Stimulated activated CD8-positive, alpha-beta memory T cell treated with anti-CD3 and anti-CD28 coated beads, Interleukin-7, amount 100 ng/mL, for 48 hours (primary cell): ENCODE data around the gene CASTOR1.

ENCODE experiments used
- DNase-seq, 2 donors: peaks; one replicate each; pipeline ENCODE4 v3.0.0-alpha.2; 2020; ENCODE audit warnings: low read depth in 1 of 2; ENCODE audit errors: extremely low read depth in 1 of 2

Gene CASTOR1

DNA sequence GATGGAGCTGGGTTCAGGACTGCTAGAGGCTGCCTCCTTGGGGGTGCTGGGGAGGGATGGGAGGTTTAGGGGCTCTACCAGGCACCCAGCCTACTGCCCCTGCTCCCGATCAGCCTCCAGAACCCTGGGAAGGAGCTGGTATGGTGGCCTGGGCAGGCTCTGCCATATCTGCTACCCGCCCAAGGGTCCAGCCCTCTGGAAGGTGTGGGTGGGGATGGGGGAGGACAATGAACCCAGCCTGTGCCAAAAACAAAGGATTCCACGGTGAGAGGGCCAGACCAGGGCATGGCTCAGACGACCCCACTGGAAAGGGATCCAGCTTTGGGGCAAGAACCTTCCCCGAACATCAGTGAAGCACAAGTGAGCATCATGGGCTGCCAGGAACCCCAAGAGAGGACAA lies 3.0 kb downstream of the CASTOR1 start:
- no peak for DNase-seq

DNA sequence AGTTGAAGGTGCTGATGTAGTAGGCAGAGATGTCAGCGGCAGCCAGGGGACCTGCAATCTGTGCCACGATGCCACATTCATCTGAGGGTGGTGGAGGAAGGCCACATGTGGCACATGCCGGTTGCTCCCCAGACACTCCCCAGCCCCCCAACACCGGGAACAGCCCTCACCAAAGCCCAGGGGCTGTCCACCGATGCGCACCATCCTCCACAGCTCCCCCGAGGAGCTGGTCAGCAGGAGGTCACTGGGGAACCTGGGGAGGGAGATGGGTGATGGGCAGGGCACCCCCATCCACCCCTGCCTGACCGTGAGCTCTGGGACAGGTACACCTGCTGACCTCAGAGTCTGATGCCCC lies 3.5 kb downstream of the CASTOR1 start:
- no peak for DNase-seq

DNA sequence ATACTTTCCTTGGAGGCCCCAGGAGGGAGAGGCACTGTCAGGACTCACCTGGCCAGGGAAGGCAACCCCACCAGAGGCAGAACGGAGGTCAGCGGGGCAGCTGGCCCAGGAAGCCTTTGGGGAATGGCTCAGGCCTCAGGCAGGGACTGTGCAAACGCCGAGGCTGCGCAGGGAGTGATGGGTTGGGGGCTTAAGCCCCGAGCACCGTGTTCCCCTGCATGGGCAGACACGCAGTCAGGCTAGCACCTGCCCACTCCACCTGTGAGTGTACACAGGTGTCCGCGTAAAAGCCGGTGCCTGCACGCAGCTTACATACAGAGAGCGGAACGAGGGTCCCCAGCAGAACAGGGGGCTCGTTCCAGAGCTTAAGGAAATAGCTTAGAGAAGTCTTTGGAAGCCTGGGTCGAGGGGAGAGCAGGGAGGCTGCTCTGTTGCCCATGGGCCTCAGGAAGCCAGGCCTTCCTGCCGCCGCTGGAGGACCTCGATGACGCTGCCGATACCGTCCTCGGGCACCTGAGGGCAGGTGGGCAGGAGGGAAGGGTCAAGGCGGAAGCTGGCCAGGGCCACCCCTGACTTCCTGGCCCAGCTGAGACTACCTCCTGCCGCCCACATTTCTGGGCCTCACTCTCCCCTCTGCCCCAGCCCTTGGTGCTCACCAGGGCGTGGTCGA lies 4.0 kb downstream of the CASTOR1 start:
- no peak for DNase-seq

DNA sequence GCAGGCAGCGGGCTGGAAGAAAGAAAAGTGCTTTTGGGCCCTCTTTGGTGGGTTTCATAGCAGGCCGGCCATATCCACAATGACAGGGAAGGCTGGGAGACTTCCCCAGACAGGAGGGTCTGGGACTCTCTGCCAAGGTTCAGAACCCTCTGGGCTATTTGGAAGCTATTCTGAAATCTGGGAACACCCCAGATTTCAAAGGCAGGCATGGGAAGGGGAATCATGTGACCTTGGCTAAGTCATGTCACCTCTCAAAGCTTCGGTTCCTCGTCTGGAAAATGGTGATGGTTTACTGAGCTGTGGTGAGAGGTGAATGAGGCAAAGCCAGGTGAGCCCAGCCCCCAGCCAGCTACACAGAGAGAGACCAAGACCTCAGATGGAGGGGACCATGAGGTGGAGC lies 4.6 kb downstream of the CASTOR1 start:
- no peak for DNase-seq

DNA sequence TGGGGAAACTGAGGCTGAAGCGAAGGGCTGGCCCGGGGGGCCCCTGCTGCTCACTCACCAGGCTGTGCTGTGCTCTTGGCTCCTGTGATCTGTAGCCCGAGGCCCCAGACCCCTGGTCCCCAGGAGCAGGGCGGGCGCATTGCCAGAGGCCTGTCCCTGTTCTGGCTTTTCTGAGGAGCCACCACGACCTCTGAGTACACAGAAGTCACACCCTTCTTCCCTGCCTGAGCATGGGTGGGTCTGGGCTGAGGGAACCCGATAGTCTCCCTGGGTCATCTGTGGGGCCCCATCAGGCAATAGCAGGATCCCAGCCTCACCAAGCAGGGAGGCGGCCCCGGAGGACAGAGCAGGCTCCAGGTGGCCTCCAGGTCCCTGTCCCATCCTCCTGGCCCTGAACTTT lies 5.1 kb downstream of the CASTOR1 start:
- DNase-seq: no peak

DNA sequence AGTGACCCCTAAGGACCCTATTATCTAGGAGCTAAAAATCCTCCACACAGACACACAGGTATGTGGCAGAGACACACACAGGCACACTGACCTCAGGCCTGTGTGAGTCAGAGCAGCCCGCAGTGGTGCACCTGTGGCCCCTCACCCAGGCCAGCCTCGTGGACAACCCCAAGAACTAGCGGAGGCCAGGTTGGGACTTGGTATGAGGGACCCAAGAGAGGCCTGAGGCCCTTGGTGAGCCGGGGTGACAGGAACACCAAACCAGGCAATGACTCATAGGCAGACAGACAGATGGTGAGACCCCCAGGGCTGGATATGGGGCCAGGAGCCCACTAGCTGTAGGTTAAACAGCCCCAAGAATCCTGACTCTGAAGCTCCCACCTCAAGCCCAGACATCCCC lies 6.0 kb downstream of the CASTOR1 start:
- no peak for DNase-seq

DNA sequence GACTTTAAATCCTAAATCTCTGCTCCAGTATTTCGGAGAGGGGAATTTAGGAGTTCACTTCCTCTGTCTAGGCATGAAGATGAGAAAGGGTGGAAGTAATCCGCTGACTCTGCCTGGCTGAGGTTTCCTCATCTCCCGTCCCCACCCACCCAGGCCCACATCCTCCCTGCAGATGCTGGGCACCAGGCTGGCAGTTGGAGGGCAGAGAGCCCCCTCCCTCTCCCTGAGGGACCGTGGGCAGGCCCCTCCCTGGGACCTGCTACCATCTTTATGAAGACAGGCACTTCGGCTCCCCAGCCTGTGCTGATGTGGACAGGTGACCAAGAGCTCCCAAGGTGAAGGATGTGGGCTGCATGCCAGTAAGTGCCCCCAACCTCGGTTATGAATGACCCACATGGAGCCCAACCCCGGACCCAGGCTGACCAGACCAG lies 6.7 kb downstream of the CASTOR1 start:
- no peak for DNase-seq

DNA sequence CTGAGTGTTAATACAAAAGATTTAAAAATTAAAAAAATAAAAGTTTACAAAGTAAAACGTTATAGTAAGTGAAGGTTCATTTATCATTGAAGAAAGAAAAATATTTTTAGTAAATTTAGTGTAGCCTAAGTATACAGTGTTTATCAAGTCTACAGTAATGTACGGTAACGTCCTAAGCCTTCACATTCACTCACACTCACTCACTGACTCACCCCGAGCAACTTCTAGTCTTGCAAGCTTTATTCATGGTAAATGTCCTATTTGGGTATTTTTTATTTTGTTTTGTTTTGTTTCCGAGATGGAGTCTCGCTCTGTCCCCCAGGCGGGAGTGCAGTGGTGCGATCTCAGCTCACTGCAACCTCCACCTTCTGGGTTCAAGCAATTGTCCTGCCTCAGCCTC lies 8.8 kb downstream of the CASTOR1 start:
- no peak for DNase-seq

DNA sequence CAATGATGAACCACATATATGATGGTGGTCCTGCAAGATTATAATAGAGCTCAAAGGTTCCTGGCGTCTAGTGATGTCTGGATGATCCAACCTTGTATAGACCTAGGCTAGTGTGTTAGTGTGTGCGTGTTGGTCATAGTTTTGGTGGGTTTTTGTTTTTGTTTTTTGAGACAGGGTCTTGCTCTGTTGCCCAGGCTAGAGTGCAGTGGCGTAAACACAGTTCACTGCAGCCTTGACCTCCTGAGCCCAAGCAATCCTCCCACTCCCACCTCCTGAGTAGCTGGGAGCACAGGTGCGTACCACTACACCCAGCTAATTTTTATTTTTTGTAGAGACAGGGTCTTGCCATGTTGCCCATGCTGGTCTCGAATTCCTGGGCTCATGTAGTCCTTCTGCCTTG lies 9.4 kb downstream of the CASTOR1 start:
- DNase-seq: no peak

DNA sequence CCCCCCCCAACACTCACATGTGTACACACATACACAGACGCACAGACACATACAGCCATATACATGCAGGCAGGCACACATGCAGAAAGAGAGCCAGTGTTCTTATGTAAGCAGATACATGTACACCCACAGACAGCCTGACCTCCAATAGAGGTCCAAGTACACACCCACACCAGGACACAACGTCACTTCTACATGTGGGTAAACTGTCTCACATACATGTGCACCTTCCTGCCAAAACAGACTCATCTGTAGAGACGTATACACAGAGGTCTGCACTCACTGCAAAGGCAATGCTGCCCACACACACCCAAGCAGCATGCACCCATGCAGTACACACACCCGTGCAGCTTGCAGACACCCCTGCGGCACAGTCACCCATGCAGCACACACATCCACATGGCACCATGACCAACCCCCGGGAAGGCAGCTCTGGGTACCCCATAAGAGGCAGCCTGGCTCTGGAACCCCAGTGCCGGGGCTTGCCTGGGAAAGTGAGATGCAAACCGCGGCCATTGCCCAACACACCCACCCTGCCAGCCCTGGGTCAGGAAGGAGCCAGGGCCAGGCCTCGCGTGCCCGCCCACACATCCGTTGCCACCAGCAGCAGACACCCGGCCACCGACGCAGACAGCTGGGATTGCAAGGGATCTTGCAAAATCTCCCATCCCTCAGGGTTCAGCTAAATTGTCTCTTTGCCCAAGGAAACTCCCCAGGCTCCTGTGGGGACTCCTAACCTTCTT lies 10.1 kb downstream of the CASTOR1 start:
- no peak for DNase-seq

DNA sequence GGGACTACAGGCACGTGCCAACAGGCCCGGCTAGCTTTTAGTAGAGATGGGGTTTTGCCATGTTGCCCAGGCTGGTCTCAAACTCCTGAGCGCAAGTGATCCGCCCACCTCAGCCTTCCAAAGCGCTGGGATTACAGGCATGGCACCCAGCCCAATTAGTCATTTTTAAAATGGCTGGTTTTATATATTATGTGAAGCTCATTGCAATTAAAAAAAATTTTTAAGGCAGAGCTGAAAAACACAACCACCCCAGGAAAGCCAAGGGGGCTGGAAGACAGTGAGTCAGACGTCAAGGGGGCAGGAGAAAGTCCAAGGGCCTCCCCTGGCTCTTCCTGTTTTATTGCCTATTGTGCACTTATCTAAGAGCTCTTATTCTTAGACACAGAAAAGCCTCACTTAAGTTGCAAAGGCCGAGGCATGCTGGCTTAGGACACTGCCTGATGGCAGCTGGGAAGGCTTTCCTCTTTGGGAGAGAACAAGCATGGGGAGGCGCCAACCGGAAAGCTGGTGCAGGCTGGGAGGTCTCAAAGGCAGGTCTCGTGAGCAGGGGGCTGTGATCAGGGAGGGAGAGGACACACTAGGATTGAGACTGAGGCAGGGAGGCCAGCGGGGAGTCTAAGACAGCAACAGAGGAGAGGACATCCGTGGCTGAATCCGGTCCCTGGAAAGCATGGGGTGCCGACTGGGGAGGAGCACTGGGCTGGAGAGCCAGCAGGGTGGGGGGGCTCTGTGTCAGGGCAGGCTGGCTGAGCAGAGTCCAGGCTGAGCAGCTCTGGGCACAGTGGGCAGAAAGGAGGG lies 11.6 kb downstream of the CASTOR1 start:
- DNase-seq: no peak

DNA sequence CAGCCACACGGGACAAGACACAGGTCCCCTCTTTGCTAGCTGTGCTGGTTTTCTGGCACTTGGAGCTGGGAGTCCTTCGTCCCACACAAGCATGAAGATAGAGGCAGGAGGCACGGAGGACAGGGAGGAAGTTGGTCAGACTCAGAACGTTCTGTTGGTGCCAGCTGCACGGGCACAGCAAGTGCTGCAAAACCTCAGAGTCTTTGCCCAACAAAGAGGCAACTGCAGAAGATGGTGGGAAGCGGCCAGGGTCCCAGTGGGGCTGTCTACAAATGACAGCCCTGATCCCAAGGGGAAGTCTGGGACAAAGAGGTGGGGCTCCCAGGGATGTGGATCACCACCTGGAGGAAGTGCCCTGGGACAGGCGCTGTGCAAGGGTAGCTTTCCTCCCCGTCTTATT lies 13.3 kb downstream of the CASTOR1 start:
- no peak for DNase-seq

DNA sequence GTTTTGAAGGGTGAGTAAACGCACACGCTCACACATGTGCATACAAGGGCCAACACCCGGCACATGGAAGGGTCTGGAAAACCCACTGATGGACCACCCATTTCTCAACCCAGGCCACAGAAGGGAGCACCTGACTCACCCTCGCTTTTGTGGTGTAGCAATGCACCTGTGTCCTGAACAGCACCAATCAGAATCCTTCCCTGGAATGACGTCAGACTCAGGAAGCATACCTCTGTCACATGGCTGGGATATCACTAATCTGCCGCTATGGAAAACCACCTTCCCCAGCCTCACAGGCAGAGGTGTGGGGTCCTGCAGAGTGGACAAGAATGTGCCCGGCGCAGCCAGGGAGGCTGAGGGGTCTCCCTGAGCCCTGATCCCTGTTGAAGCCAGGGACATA lies 13.7 kb downstream of the CASTOR1 start:
- DNase-seq: no peak

DNA sequence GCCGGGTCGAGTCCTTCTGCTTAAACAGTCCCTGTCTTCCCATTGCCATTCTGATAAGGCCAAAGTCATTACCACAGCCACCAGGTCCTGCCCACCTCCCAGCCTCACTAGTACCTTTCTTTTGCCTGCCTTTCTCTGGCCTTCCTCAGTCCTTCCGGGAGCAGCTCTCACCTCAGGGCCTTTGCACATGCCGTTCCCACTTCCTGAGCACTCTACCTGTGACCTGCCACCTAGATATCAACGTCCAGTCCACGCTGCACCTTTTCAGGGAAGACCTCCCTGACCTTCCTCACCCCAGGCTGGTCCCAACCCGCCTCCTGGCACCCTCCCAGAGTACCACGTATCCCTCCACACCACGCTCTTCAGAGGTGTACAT lies 14.9 kb downstream of the CASTOR1 start:
- no peak for DNase-seq

DNA sequence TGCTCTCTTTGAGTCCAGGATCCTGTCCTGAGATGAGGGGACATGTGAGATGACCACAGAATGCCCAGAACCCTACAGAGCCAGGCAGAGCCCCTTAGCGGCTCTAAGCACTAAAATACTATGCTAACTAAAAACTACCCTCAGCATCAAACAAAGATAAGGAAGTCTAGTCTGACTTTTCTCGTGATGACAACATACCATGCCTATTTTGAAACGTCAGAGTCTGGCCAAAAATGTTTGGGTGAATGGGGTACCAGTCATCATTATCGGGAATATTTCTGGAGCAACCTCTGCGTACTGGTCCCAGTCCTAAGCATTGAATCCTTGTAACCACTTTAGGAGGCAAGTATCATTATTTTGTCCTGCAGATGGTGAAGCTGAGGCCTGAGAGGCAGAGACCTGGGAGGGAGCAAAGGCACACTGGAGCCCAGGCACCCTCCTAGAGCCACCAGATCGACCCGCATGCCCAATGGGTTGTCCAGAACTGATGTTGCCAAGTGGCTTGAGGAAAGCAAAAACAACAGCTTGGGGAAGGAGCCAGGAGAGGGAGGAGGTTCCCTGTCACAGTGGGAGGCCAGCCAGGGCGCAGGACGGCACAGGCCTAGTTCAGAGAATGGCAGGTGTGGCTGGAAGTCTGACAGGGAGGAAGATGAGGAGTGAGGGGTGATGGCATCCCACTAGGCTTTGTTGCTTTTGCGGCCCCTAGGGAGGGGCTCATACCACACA lies 15.4 kb downstream of the CASTOR1 start:
- DNase-seq: no peak

DNA sequence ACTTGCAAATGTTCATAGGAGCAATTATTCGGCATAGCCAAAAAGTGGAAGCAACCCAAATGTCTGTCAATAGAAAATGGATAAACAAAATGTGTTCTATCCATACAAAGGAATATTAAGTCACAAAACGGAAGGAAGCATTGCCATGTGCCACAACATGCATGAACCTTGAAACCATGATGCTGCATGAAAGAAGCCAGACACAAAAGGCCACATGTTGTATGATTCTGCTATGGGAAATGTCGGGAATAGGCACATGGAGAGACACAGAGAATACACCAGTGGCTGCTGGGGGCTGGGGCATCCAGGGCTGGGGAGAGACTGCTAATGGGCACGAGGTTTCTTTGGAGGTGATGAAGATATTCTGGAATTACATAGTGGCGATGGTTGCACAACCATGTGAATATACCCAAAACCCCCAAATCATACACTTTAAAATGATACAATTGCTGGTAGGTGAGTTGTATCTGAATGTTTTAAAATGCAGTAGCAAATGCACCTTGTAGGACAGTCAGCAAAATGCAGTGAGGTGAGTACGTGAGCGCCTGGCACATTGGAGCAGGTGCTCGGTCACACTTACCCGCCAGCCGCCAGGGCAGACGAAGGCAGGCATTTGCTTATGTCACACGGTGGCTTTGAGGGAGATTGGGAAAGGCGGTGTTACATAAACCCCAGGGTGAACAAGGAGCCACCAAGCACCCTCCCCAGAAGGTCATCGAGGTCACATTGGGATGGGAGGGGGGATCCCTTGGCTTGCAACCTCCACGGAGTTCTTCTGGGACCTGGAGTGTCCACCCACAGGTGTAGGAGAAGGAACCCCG lies 16.3 kb downstream of the CASTOR1 start:
- no peak for DNase-seq

DNA sequence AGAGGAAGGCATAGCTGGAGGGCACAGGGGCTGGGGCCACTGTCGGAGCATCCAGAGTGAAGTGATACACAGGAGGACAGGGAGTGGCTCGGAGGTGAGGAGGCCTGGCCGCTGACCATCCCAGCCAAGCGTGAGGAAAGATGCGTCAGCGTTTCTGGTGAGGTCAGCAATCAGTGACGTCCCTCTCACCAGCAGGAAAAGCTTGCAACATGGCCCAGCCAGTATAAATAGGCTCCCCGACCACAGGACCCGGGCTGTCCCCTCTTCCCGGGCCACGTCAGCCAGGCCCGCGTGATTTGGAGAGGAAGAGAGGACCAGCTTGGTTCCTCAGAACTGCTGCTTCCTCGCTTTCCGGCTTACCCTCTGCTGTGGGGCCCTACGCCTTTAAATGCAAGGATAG lies 18.5 kb downstream of the CASTOR1 start:
- no peak for DNase-seq

DNA sequence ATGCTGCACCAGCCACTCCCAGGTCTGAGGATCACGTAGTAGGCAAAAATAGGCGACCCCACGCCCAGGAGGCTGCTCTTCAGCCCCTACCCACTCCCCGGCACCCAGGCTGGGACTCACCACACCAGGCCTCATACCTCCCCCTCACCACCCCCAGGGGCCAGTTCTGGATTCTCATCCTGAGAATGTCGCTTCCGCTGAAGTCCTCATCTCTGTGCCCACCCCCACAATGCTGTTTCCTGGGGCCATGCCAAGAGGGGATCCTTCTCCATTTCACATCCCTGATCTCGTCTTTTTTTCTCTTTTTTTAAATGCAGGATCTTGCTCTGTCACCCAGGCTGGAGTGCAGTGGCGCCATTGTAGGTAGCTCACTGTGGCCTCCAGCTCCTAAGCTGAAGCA lies 21.0 kb downstream of the CASTOR1 start:
- DNase-seq: no peak

DNA sequence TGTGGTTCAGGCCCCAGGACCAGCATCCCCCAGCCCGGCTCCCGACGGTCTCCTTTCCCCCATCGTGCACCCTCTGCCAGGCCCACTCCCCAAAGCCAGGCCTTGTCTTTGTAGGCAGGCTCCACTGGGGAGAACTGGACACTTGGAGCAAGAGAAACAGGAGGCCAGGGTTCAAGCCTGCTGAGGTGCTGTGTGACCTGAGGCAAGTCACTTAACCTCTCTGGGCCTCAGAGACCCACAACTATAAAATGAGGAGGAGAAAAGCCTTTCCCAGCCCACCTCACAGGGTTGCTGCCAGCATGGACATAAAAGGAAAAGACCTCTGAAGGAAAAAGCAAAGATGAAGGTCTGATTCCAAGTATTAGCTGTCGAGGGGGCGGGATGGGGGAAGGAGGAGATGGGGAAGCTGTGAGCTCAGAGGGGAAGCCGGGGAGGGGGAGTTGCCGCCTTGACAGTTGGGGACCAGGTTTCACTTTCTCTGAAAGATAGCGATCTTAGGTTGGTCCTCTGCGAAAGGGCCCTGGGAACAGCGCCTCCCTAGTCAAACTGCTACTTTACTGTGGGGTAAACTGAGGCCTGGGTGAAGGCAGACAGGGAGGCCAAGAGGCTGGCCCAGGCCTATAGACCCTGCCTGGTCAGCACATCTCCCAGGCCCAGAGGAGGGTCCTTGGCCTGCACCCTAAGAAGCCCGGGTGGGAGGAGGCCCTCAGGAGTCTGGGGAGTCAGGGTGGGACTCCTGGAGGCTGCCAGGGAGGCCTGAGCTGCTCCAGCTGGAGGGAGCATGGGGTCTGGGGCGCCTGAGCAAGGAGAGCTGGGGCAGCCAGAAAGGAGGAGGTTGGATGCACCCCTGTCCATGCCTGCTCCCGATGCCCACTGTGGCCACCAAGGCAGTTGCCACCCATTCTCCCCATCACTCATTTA lies 21.7 kb downstream of the CASTOR1 start:
- no peak for DNase-seq
